AG04450 (cell line): Measurements from ENCODE around the gene SCIN. TPM values are rescaled to one million over a fixed set of nuclear protein-coding genes. Genes with fewer than 3 reads are reported as not detected.

Source experiments
- CTCF ChIA-PET: fragments of 300-600, 350-600 bp; formaldehyde crosslinking; extraction: SDS; loops from one replicate; lab custom pipeline; 2022; ENCODE audit warnings: antibody characterized with exemption, inconsistent platforms; lab: Charles Lee
- POLR2A ChIA-PET: fragments of 350-600 bp; formaldehyde crosslinking; extraction: SDS; loops from one replicate; lab custom pipeline; 2021; ENCODE audit warnings: antibody characterized with exemption, inconsistent platforms; lab: Yijun Ruan, JAX
- DNase-seq: peaks from one replicate; pipeline ENCODE4 v3.0.0-alpha.2; 2011; ENCODE audit warnings: low read depth, low spot score
- H3K27ac ChIP-seq: one replicate; pipeline ENCODE4 v1.5.1; 2012; ENCODE audit warnings: low read depth, low read length, control low read depth
- H3K27me3 ChIP-seq: one replicate; pipeline ENCODE4 v1.6.0; 2012; ENCODE audit warnings: low read length; ENCODE audit not compliant: control insufficient read depth, insufficient read depth
- H3K4me3 ChIP-seq: 2 replicates; pipeline ENCODE4 v1.5.1; 2011; ENCODE audit warnings: mild to moderate bottlenecking, low read depth, low read length, control low read depth
- H3K9me3 ChIP-seq: 2 replicates; pipeline ENCODE4 v1.5.1; 2012; ENCODE audit warnings: low read length; ENCODE audit not compliant: control insufficient read depth, insufficient read depth
- CTCF ChIP-seq: IDR thresholded peaks from 2 replicates; pipeline ENCODE4 v1.5.1; 2011; ENCODE audit warnings: low read depth, low read length, control low read depth, inconsistent platforms
- polyA plus RNA-seq: library from polyadenylated mRNA; depleted of rRNA; stranded (reverse); fragments of >200 nt; gene quantifications from 2 replicates; pipeline ENCODE4 v1.2.3, GENCODE V29; 2011

SCIN gene
- polyA plus RNA-seq, 1 experiment = not detected

- CTCF ChIA-PET = no interaction called here
- no peaks in the 10 kb centered on the region for H3K27me3 ChIP-seq
- TF ChIP-seq CTCF = no peak
- H3K27ac ChIP-seq = no peak overlapping the region
- no peak overlapping the region for H3K4me3 ChIP-seq
- POLR2A ChIA-PET = no interaction called here
- no peak for DNase-seq
- H3K9me3 ChIP-seq = no peaks in the 10 kb centered on the region; the same call in 1 of the 2 replicates
Measured at GRCh38 chr7:12692035-12692434, 121.5 kb downstream of the SCIN start.

- CTCF ChIA-PET = no interaction called here
- POLR2A ChIA-PET = no interaction called here
- no peak overlapping the region for H3K27ac ChIP-seq
- no peak overlapping the region for H3K4me3 ChIP-seq
- no peaks in the 10 kb centered on the region for H3K9me3 ChIP-seq
- no peak for TF ChIP-seq CTCF
- no peaks in the 10 kb centered on the region for H3K27me3 ChIP-seq
- no peak for DNase-seq
Measured at GRCh38 chr7:12692479-12693259, 122.1 kb downstream of the SCIN start.

GRCh38 chr7:12694817-12695216 lies 124.3 kb downstream of the SCIN start:
- H3K27me3 ChIP-seq = no peaks in the 10 kb centered on the region
- ChIA-PET POLR2A (no interaction called here), CTCF (no interaction called here)
- no peak overlapping the region for H3K4me3 ChIP-seq
- no peak for TF ChIP-seq CTCF
- no peak overlapping the region for H3K27ac ChIP-seq
- H3K9me3 ChIP-seq = no peaks in the 10 kb centered on the region; the same call in 1 of the 2 replicates
- no peak for DNase-seq

- DNase-seq = no peak
- CTCF ChIA-PET = interaction anchor here (0.8 to 1.4 kb wide), 2 partner anchors 9 to 12 kb away, joined by 3 to 15 read pairs; partner anchors contain the start of gene ARL4A
- POLR2A ChIA-PET = interaction anchor here (0.5 to 1.0 kb wide), 3 partner anchors 9 to 341 kb away, joined by 3 to 5 read pairs (median 3); partner anchors contain the start of gene ARL4A
- Histone ChIP-seq H3K27me3 (no peaks in the 10 kb centered on the region), H3K9me3 (peaks cover 8% of the 10 kb centered on the region), H3K27ac (no peak overlapping the region), H3K4me3 (no peak overlapping the region)
- TF ChIP-seq CTCF = no peak
Measured at GRCh38 chr7:12695965-12696364, 125.4 kb downstream of the SCIN start.

GRCh38 chr7:12699299-12699698 lies 128.8 kb downstream of the SCIN start:
- CTCF ChIA-PET = interaction anchor here (0.7 to 1.5 kb wide), 2 partner anchors 13 to 422 kb away, joined by 3 to 9 read pairs; no protein-coding TSS in a partner anchor
- TF ChIP-seq CTCF = no peak
- H3K27me3 ChIP-seq = no peaks in the 10 kb centered on the region

More at GRCh38 chr7:12699299-12699698, 128.8 kb downstream of the SCIN start:
- Histone ChIP-seq H3K27ac (no peak overlapping the region), H3K4me3 (no peak overlapping the region), H3K9me3 (peaks cover 10% of the 10 kb centered on the region)
- DNase-seq = no peak
- POLR2A ChIA-PET = no interaction called here
